Neural cell (in vitro differentiated cells): ENCODE results near the gene TMEM54. TPM values are rescaled to one million over a fixed set of nuclear protein-coding genes. Genes with fewer than 3 reads are reported as not detected.

Source experiments
- H2AFZ ChIP-seq: fragments of 200-600, 300-800 bp; sonication (generic), shearing (Covaris generic); 2 replicates; pipeline ENCODE4 v1.6.0; 2014; ENCODE audit warnings: low read depth, mild to moderate bottlenecking, antibody characterized with exemption, low read length, moderate library complexity
- H3F3A ChIP-seq: fragments of 200-600 bp; shearing (Covaris generic); 2 replicates; pipeline ENCODE4 v1.6.1; 2016; ENCODE audit warnings: mild to moderate bottlenecking, moderate library complexity, mixed read lengths, antibody characterized with exemption, low read length; ENCODE audit not compliant: insufficient read depth, poor library complexity, severe bottlenecking
- H3K27ac ChIP-seq: fragments of 200-600, 300-800 bp; sonication (generic), shearing (Covaris generic); 2 replicates; pipeline ENCODE4 v1.5.1; 2014; ENCODE audit warnings: mild to moderate bottlenecking, low read length, moderate library complexity
- H3K27me3 ChIP-seq: fragments of 300-800, 200-600 bp; sonication (generic), shearing (Covaris generic); 2 replicates; pipeline ENCODE4 v1.6.0; 2014; ENCODE audit warnings: mild to moderate bottlenecking, low read depth, low read length, moderate library complexity; ENCODE audit not compliant: insufficient read depth
- H3K36me3 ChIP-seq: fragments of 300-800, 200-600 bp; sonication (generic), shearing (Covaris generic); 2 replicates; pipeline ENCODE4 v1.5.1; 2014; ENCODE audit warnings: mild to moderate bottlenecking, antibody characterized with exemption, low read length, moderate library complexity; ENCODE audit not compliant: insufficient read depth
- H3K4me2 ChIP-seq: fragments of 300-800, 200-600 bp; sonication (generic), shearing (Covaris generic); 2 replicates; pipeline ENCODE4 v1.6.0; 2014; ENCODE audit warnings: mild to moderate bottlenecking, low read length
- H3K4me3 ChIP-seq: fragments of 300-800, 200-600 bp; sonication (generic), shearing (Covaris generic); 2 replicates; pipeline ENCODE4 v1.5.1; 2014; ENCODE audit warnings: mild to moderate bottlenecking, low read length, moderate library complexity
- H3K79me2 ChIP-seq: fragments of 200-600 bp; shearing (Covaris generic); replicated peaks from 2 replicates; pipeline ENCODE4 v1.6.0; 2014; ENCODE audit warnings: mild to moderate bottlenecking, low read length, moderate library complexity; ENCODE audit not compliant: insufficient read depth
- H3K9ac ChIP-seq: fragments of 300-800, 200-600 bp; sonication (generic), shearing (Covaris generic); 2 replicates; pipeline ENCODE4 v1.6.1; 2016; ENCODE audit warnings: mild to moderate bottlenecking, low read length, mixed read lengths
- H3K9me2 ChIP-seq: fragments of 200-600 bp; shearing (Covaris generic); 2 replicates; pipeline ENCODE4 v1.6.1; 2016; ENCODE audit warnings: mild to moderate bottlenecking, low read length, mixed read lengths; ENCODE audit not compliant: insufficient read depth
- H3K9me3 ChIP-seq: fragments of 200-600, 300-800 bp; sonication (generic), shearing (Covaris generic); 2 replicates; pipeline ENCODE4 v1.6.1; 2016; ENCODE audit warnings: mild to moderate bottlenecking, mixed run types, low read length, moderate library complexity, mixed read lengths
- H4K20me1 ChIP-seq: fragments of 200-600 bp; shearing (Covaris generic); 2 replicates; pipeline ENCODE4 v1.6.1; 2016; ENCODE audit warnings: mild to moderate bottlenecking, mixed run types; ENCODE audit not compliant: insufficient read depth
- CTCF ChIP-seq: fragments of 450-650 bp; IDR thresholded peaks from 2 replicates; pipeline ENCODE4 v1.5.1; 2014; ENCODE audit warnings: antibody characterized with exemption, mild to moderate bottlenecking, moderate library complexity; ENCODE audit not compliant: poor library complexity, severe bottlenecking
- EP300 ChIP-seq: fragments of 450-650 bp; conservative IDR thresholded peaks from 2 replicates; pipeline ENCODE4 v1.6.1; 2014; ENCODE audit warnings: antibody characterized with exemption, mild to moderate bottlenecking, moderate library complexity; ENCODE audit not compliant: poor library complexity, severe bottlenecking
- EZH2 ChIP-seq: fragments of 200-600, 300-800 bp; shearing (Covaris generic), sonication (generic); IDR thresholded peaks from 2 replicates; pipeline ENCODE4 v1.6.1; 2014; ENCODE audit warnings: antibody characterized with exemption, low read length, borderline replicate concordance, mild to moderate bottlenecking; ENCODE audit not compliant: insufficient read depth, poor library complexity, severe bottlenecking
- MXI1 ChIP-seq: fragments of 450-650 bp; conservative IDR thresholded peaks from 2 replicates; pipeline ENCODE4 v1.6.1; 2014; ENCODE audit warnings: antibody characterized with exemption, mild to moderate bottlenecking; ENCODE audit not compliant: poor library complexity, severe bottlenecking
- POLR2AphosphoS5 ChIP-seq: IDR thresholded peaks from 2 replicates; pipeline ENCODE4 v1.6.1; 2012
- RAD21 ChIP-seq: fragments of 450-650 bp; conservative IDR thresholded peaks from 2 replicates; pipeline ENCODE4 v1.6.1; 2014; ENCODE audit warnings: antibody characterized with exemption, mild to moderate bottlenecking, moderate library complexity
- REST ChIP-seq: IDR thresholded peaks from 2 replicates; pipeline ENCODE4 v1.6.1; 2012; ENCODE audit warnings: borderline replicate concordance
- SMC3 ChIP-seq: fragments of 450-650 bp; conservative IDR thresholded peaks from 2 replicates; pipeline ENCODE4 v1.6.1; 2014; ENCODE audit warnings: antibody characterized with exemption, mild to moderate bottlenecking, moderate library complexity; ENCODE audit not compliant: poor library complexity
- TAF1 ChIP-seq: IDR thresholded peaks from 2 replicates; pipeline ENCODE4 v1.6.1; 2012; ENCODE audit warnings: low read depth
- polyA plus RNA-seq: library from polyadenylated mRNA; depleted of rRNA; stranded (reverse); fragments of >200 nt; gene quantifications from 2 replicates; pipeline ENCODE4 v1.2.3, GENCODE V29; 2014

Gene TMEM54
- polyA plus RNA-seq, 1 donor from 2014 or later: not detected

- H2AFZ ChIP-seq: peak overlapping the region; percentile 34
- H3K9me3 ChIP-seq: no peaks in the 10 kb centered on the region
- peak overlapping the region; percentile 42 for H3K4me3 ChIP-seq
- H3K4me2 ChIP-seq: no peak overlapping the region
- no peaks in the 10 kb centered on the region for H3K9me2 ChIP-seq
- no peak for TF ChIP-seq SMC3
- TF ChIP-seq CTCF: no peak
- TF ChIP-seq TAF1: no peak
- no peak for TF ChIP-seq REST
- no peak for TF ChIP-seq EP300
- no peak for TF ChIP-seq EZH2
- no peak for TF ChIP-seq MXI1
- no peak for TF ChIP-seq RAD21
- no peak for TF ChIP-seq POLR2AphosphoS5
- H3K27ac ChIP-seq: no peak overlapping the region
- H3K9ac ChIP-seq: peak overlapping the region; percentile 32
- H3F3A ChIP-seq: no peaks in the 10 kb centered on the region
- no peaks in the 10 kb centered on the region for H4K20me1 ChIP-seq
- H3K27me3 ChIP-seq: no peaks in the 10 kb centered on the region
- H3K79me2 ChIP-seq: no peaks in the 10 kb centered on the region
- no peaks in the 10 kb centered on the region for H3K36me3 ChIP-seq
These were observed 22.6 kb downstream of the TMEM54 start for GRCh38 chr1:32878637-32879041.

GRCh38 chr1:32878183-32878582 is 23.0 kb downstream of the TMEM54 start:
- Histone ChIP-seq H3K27me3 (no peaks in the 10 kb centered on the region), H3K4me3 (peak overlapping the region; percentile 42), H3K27ac (peak overlapping the region; percentile 35), H3K4me2 (peak overlapping the region; percentile 28), H3K36me3 (no peaks in the 10 kb centered on the region), H3K9me2 (no peaks in the 10 kb centered on the region), H2AFZ (peak overlapping the region; percentile 34), H3K9me3 (no peaks in the 10 kb centered on the region), H3K9ac (peak overlapping the region; percentile 32), H3K79me2 (no peaks in the 10 kb centered on the region), H3F3A (no peaks in the 10 kb centered on the region), H4K20me1 (no peaks in the 10 kb centered on the region)
- TF ChIP-seq REST (peak; percentile 72), RAD21 (no peak)
